ENCODE measurements around the gene SCRN2.

Gene SCRN2

DNA sequence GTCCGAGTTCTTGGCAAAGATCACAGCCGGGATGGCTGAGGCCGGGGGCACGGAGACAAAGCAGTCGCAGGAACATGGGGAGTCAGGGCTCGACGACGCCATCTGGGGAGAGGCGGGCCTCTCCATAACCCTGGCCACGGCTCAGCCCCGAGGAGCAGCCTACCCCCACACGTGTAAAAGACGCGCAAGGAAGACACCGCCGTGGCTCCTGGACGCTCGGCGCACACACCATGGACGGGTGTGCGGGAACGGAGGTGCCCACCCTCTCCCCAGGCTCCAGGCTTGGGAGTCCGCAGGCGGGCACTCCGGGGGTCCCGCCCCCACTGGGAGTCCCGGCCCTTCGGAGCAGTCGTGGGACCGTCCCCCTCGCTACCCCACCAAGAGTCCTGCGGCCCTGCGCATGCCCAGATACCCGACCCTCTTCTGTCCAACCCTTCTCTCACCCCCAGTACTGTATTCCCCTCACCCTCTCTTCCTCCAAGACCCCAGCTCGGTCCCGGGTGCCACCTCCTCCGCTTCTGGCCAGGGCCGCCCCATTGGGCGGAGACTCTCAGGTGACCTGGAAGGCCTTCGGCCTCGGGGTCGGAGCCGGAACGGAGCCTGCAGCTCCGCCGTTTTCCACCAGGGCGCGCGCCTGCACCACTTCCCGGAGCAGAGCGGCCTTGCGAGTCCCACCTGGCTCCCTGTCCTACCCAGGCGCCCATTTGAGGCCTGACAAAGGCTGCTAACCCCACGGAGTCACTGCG is at the start of gene SCRN2:
Gene SCRN2 (minus strand): TSS at position 532 of the 746 bp plus-strand sequence. CDS start 430 bp downstream, at position 102.
- peak; percentile 89 for DNase-seq

DNA sequence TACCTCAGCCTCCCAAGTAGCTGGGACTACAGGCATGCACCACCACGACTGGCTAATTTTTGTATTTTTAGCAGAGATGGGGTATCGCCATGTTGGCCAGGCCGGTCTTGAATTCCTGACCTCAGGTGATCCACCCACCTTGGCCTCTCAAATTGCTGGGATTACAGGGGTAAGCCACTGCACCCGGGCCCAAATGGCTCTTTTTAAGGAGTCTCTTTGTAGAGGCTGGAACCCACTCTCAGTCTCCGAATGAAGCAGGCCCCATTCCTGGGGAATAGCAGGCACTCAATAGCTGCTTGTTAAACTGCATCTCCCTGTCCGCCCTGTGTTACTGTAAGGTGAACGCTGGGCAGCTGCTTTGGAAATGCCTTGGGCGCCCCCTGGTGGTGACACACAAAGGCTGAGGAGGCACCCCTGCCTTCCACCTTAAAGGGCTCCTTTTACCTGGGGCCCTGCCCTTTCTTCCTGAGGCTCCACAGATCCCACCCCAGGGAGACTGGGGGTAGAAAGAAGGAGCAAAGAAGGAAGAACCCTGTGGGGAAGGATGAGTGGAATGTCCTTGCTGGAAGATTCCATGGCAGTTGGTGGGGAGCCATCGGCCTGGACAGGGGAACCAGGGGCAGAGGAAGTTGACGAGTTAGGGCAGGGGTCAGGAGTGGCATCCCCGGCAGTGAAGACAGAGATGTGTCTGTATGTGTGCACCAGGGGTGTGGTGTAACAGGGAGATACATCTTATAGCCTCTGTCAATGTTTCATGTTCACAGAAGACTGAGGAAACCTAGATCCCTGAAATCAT is 48.9 kb upstream of the SCRN2 start:
- peak; percentile 90 for DNase-seq

DNA sequence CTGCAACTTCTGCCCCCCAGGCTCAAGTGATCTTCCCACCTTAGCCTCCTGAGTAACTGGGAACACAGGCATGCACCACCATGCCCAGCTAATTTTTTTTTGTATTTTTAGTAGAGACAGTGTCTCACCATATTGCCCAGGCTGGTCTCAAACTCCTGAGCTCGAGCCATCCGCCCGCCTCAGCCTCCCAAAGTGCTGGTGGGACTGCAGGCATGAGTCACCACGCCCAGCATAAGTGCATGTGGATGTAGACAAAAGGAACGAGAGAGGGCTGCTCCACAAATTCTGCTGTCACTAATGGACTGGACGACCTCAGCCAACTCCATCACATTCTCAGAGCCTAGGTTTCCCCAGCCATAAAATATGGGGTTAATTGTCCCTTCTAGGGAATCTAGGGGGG is 47.2 kb upstream of the SCRN2 start:
- no peak for DNase-seq

DNA sequence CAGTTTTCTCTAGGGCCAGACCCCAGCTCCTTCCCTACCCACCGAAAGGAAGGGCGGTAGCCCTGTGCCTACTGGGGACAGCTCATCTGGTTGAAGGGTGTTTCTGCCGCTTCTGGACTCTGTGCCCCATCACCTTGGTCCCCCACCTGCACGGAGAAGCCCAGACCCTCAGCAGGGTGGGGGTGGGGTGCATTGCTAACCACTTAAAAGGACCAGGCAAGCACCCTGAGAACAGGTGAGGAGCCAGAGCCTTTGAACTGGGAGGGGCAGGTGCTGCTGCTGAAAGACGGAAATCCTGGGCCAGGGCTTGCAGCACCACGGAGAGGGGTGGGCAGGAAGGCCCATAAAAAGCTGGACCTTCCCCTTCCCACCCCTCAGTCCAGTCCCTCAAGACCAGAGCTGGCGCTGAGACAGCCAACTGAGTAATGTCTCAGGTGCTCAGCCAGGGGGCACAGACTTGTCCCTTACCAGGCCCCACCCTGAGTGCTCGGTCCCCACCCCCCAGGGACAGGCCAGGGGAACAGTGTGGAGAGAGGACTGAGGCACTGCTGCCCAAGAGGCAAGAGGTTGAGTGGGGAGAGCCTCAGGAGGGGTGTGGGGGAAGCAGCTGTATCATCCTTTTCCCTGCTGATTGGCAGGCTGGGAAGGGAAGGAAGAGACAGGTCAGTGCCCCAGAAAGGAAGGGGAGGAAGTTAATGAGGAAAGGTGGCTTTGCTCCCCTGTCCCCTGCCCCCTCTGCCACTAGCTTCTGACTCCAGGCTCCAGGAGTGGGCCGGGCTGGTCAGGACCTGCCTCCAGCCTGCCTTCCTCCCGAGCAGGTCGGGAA is 44.0 kb upstream of the SCRN2 start:
- peak; percentile 16 for DNase-seq

DNA sequence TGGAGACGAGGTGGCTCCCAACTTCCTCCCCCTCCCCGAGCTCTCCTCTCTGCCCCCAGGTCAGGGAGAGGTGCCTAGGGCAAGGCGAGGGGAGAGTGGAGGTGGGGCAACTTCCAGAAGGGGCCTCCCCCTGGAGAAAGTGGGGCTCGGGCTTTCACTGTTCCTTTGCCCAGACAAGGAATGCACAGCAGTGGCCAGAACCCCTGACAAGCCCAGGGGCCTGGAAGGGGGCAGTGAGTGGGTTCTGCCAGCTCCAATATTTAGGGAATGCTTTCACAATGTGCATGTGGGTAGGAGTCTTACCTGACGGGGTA is 43.3 kb upstream of the SCRN2 start:
- DNase-seq, result no peak

DNA sequence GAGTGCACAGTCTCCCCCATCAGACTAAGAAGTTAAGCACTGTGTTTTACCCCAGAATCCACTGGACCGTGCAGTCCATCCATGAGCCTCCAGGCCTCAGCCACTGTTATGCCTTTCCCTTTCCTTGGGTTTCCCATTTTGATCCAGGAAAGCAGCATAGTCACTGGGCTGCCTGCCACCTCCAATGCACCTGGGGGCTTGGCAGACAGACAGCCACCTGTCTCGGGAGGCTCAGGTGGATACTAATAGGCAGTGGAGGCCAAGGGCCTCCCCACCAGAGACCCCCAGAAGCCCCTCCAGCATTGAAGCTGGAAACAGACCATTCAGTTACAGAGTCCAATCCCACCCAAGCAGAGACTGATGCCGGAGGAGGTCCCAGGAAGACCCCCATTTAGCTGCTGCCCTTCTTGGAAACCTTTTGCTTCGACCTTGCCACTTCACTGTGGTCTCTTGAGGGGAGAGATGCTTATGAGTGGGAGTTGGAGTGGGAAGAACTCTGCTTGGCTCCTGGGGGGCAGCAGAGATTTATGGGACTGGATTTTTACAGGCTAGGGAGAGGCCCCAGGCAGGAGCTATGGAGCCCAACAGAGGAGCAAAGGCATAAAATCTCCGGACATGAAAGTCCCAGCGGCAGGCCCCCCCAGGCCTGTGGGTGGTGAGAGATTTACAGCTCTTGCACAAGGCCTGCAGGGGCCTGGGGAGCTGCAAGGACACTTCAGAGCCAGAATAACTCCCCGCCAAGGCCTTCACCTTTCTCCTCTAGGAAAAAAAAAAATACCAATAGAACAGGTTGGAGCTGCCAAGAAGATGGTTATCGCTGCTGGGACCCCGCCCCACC is 42.7 kb upstream of the SCRN2 start:
- no peak for DNase-seq

DNA sequence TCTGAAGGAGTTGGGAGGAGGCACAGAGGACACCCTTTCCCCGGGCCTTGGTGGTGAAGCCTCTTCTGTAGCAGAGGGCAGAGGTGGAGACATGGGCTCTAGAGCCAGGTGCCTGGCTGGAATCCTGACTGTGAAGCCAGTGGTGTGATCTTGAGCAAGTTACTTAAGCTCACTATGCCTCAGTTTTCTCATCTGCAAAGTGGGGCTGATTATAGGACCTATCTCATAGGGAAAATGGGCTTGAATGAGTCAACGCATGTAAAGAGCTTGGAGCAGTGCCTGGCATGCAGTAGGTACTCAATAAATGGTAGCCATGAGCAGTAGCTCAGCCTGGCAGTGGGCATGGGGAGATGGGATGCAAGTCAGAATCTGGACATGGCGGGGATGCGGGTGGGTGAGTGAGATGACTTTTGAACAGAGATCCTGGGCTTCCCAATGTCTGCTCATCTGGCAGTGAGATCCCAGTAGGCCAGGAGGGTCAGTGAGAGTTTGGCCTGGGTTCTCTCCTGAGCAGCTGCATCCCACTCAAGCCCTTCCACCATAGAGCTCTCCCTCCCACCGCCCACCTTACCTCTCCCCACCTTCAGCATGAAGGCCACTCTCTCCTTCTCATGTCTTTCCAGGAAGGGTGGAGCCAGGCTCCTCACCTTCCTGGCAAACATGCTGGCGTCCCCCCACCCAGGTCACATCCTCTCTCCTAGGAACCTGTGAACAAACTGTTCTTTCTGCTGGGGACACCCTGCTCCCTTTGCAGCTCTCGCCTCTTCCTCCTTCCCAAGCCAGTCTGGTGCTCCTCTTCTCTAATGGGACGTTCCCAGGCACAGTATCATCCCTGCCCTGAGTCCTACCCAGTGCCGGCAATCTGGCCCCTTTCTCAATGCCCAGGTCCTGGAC is 41.9 kb upstream of the SCRN2 start:
- no peak for DNase-seq

DNA sequence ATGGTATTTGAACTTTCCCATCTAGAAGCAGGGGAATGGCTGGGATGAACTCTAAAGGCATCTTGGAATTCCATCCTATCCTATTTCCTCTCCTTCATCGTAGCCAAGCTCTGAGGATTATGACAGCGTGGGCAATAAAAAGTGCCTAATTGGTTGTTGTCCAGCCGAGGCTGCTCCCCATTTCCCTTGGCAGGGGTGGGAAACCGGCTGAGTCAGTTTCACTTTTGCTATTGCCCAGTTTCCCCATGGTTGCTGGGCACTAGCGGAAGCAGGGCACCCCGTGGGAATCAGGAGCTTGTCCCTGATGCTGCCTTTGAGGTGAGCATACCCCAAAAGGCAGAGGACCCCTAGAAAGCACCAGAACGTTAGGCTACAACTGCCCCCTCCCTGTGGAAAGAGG is 41.2 kb upstream of the SCRN2 start:
- no peak for DNase-seq

DNA sequence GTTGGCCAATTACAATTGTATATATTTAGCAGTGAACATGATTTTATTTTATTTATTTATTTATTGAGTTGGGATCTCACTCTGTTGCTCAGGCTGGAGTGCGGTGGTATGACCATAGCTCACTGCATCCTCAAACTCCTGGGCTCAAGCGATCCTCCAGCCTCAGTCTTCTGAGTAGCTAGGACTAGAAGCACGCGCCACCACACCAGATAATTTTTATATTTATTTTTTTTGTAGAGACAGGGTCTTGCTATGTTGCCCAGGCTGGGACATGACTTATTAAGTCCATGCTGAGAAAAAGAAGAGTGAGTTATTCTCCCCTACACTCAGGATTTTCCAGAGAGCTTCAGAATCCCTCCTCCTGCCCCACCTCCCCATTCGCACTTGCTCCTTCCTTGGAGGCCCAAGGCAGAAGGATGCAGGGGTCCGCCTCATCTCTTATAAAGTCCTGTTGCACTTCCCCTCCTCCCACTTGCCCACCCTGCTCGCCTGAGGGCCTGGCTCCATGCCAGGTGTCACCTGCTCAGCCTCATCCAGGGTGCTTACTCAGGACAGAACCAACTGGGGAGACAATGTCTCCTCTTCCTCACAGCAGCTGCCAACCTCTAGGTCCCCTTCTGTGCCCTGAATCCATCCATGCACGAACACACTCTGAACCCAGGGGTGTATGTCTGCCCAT is 38.8 kb upstream of the SCRN2 start:
- DNase-seq, result no peak

DNA sequence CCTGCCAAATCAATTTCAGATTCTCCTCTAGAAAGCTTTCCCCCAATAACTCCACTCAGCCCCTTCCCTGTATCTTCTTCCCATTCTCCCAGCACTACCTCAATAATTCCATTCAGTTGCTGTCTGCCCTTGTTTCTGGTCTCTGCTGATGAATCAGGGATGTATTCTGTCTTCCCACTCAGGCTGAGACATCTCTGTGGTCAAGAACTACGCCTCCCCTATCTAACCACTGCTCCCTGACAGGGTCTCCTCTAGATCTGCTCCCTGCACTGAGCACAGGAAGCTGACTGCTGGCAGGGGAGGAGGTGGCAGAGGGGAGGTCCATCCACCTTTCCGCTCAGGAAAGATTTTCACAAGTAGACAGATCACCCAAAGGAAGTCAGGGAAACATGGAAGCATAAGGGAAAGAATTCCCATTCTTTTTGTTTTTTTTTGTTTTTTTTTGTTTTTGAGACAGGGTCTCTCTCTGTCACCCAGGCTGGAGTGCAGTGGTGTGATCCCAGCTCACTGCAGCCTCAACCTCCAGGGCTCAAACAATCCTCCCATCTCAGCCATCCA is 38.0 kb upstream of the SCRN2 start:
- DNase-seq, result no peak

DNA sequence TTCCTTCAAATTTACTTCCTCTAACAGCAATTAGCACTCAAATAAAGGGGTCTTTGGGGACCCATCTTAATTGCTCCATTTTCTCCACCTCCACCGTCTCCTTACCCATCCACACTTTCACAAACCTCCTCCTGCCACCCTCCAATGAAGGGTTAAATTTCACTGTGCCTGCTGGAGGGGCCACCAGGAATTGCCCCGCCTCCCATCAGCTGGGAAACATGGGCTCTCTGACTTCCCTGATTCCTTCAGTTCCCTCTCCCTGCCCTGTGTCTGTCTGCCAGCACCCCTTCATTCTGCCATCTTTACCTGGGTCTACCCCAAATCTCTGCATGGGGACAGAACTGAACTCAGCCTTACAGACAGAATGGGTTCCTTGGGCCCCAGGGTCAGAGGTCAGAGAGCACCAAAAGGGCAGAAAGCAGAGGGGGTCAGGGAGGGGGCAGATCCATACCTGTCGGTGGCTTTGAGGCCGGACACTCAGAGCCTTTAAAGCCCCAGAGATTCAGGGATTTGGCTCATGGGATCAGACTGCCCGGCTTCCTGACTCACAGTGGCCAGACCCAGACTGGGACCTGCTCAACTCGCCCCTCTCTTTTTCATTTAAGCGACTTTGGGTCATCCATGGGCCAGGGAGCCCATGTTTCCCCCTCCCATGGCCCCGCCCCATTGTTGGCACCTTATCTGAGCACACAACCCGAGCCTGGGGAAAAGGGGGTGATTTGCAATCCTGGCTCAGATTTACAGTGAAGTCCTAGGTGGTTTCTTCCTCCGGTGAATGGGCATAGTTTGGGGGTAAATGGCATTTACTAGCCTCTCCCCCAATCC is 37.3 kb upstream of the SCRN2 start:
- DNase-seq, result no peak

DNA sequence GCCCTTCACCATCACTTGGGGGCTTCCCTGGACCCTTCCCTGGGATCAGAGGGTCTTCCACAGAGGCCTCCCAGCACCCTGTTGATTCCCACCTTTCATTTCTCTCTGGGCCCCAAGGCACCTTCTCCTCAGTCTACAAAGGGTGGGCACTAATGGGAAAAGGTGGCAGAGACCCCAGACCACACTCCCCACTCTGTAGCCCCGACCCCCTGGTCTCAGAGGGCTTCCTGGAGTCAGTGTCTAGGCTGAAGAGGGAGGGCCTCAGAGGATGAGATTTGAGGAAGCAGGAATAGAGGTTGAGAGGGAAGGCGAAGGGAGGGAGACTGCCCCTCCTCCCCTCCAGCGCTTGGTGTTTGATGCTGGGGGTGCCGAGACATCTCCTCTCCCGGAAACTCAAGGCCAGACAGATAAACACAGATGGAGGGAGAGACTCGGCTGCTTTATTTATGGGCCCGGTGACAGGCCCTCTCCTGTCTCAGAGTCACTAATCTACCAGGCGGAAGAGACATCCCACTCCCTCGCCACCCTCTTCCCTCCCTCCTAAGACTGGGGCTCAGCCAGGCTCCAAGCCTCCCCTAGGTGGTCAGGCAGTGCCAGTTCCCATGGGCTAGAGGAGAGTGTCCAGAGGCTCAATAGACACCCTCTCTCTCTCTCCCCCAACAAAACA is 36.4 kb upstream of the SCRN2 start:
- no peak for DNase-seq

DNA sequence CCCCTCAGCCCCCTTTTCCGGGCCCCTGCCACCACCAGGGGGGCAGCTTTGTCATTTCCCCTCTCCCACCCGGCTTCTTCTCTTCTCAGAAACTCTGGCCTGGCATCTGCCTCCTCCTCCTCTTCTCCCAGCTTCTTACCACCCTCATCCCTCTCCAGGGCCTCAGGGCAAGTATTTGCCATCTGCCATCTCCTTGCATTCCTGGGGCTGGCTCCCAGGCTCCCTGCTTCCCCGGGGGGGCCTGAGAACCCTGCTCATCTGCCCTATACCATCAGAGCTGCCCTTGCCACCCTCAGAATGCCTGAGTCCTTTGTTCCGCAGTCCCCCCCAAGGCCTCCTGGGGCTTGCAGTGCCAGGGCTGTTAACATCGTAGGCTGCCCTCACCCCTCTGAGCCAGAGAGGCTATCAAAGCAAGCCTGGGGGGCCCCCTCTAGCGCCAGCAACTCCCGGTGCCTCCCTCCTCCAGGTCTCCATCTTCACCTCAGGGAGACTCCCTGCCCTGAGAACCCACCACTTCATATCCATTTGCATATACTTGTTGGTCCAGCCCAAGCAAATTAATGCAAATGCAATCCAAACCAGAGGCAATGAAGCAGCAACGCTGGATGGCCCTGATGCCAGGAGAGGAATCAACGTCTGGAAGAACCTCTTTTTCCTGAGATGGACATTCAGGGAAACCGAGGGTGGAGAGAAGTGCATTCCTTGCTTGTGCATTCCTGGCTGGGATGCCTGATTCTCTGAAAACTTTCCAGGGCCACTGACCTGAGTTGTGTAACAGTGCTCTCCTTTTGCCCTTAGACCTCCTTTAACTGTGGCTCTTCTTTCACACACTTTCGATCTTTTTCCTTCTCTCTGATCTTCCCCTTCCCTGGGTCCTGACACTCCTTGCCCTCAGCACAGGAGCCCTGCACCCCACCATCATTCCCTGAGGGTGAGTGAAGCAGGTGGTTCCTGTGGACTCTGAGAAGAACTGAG is 34.2 kb upstream of the SCRN2 start:
- no peak for DNase-seq

DNA sequence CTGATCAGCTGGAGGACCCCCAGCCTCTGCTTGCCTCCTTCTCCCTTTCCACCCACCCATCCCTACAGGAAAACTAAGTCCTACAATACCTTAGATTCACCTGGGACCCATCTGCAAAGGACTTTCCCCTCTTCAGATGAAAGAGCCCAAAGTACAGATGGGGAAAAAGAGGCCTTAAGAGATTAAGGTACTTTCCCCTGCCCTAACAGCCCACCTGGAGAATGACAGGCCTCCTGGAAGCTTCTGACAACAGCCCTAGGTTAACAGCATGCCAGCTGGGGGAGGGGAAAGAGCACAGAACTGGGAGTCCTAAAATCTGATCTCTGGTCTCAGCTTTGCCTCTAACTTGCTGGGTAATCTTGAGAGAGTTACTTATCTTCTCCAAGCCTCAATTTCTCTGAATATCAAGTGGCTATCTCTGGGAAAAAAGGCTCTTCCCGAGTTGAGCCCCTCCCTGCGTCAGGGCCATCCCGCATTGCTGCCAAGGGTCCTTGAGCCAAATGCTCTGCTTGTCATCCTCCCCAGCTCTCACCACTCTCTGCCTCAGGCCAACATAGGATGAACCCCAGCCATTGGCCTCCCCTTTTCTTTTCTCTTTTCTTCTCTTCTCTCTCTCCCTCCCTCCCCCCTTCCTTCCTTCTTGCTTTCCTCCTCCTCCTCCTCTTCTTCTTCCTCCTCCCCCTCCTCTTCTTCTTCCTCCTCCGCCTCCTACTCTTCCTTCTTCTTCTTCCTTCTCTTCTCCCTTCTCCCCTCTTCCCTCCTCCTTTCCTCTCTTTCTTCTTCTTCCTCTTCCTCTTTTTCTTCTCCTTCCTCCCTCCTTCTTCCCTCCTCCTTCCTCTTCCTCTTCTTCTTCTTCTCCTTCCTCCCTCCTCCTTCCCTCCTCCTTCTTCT is 32.4 kb upstream of the SCRN2 start:
- DNase-seq, result no peak

DNA sequence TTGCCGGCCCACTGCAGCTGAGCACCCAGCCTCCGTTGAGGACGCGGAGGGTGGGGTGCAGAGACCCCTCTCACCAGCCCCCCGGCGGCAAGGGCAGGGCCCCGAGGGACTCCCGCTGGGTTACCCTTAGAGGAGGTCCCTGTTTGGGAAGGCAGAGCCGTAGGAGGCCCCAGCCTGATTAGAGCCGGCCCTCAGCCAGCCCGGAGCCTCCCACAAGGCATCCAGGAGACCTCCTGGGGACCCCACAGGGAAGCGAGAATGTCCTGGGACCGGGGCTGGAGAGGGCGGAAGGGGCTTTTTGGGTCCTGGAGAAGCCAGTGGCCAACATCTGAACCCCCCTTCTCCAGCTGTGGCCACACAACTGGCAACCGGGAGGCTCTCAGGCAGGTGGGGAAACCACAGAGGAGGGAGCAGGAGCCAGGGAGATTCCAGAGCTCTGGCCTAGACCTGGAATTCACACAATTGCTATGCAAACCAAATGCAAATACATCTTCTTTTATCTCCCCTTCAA is 31.6 kb upstream of the SCRN2 start:
- no peak for DNase-seq

DNA sequence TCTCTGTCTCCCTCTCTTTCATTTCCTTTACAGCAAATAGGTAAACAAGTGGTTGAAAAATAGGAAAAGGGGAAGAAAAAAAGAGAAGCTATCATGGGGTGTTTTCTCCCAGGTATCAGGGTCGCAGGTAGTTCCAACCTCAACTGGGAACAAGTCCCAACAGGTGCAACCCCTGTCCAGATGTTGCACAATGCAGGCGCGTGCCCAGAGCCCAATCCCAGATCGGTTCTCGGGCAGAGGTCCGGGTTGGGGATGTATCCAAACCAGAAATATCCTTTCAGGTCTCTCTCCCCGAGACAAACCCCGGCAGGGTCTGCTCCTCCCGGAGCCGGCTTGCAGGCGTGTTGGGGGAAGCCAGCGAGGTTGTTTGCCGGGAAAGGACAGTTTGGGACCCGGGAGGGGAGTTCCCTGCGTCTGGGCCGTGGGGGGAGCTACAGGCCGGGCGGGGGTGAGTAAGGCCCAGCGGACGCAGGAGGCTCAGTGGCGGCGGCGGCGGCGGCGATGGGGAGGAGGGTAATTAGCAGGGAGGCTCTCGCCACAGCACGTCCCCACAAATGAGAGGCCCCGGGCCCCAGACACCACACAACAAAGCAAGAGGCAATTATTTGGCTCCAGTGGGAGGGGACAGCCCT is 31.1 kb upstream of the SCRN2 start:
- DNase-seq, result no peak
